ENCODE results near the gene TRAF1. TPM values are rescaled to one million over a fixed set of nuclear protein-coding genes. Genes with fewer than 3 reads are reported as not detected.

Gene TRAF1
- total RNA-seq, 1 experiment from 2014 or later = 1.7 TPM

DNA sequence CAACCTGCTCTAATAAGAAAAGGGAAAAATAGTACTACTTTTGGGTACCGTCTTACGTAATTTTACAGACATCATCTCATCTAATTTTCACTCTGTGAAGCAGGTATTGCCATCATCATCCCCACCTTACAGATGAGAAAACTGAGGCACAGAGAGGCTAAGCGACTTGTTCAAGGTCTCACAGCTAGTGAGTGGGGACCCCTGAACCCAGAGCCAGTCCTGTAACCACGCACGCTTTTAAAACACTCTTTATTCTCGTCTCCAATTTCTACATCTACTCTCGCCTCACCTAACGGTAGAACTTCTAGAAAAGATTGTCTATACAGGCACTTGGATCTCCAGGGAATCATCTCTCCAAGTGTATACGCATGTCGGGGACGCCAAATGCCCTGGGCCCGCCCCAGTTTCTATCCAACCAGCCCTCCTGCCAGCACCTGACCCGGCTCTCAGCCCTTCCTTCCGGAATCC is 1.5 kb upstream of the TRAF1 start:
- no peak overlapping the region for H2AFZ ChIP-seq (ENCODE audit: low read depth, low read length, poor library complexity, severe bottlenecking)
- intact Hi-C loops (cut with micrococcal nuclease) = no loop called here

More for the DNA sequence above, 1.5 kb upstream of the TRAF1 start:
- H3K27ac ChIP-seq (ENCODE audit: low read depth, low read length) = no peak overlapping the region; the same call in 1 of the 2 replicates
- H3K27me3 ChIP-seq (ENCODE audit: insufficient read depth, low read length) = no peaks in the 10 kb centered on the region
- no peaks in the 10 kb centered on the region for H3K36me3 ChIP-seq (ENCODE audit: control insufficient read depth in 1 of 2, insufficient read depth in 2 of 2, low read length in 2 of 2)
- H3K4me1 ChIP-seq (ENCODE audit: control insufficient read depth in 1 of 2, insufficient read depth in 2 of 2, low read length in 2 of 2) = peaks cover 4 to 17% of the 10 kb centered on the region in 2 experiments; a peak in 2 of 4 replicates
- H3K79me2 ChIP-seq (ENCODE audit: insufficient read depth, low read length) = no peaks in the 10 kb centered on the region
- H3K9me3 ChIP-seq (ENCODE audit: control insufficient read depth in 1 of 2, insufficient read depth in 1 of 2, low read depth in 1 of 2, low read length in 2 of 2) = no peaks in the 10 kb centered on the region
- H4K20me1 ChIP-seq (ENCODE audit: insufficient read depth) = no peaks in the 10 kb centered on the region
- DNase-seq (ENCODE audit: low read depth, low spot score) = no peak
- peak overlapping the region; percentile 42 to 58 for H3K4me3 ChIP-seq (replicated peaks in 1 of 2; ENCODE audit: low read depth in 1 of 2, low read length in 2 of 2)
- no peaks in the 10 kb centered on the region for H3K9me2 ChIP-seq (ENCODE audit: insufficient read depth)
- ChIA-PET CTCF (no interaction called here), POLR2A (no interaction called here), RAD21 (ENCODE audit: low non-redundant PET in 1 of 2, low total read pairs in 2 of 2, uncharacterized antibody in 2 of 2, unreplicated experiment in 2 of 2) (no interaction called here)
- H3K9ac ChIP-seq (ENCODE audit: low read length) = peak overlapping the region; percentile 59
- peak overlapping the region; percentile 79 for H3K4me2 ChIP-seq (ENCODE audit: low read length)
- BruUV-seq (replicated peaks) = no TSS peak
- TF ChIP-seq EGR1 (IDR thresholded peaks at IDR 0.05; ENCODE audit: low read depth) (no peak), CEBPB (IDR thresholded peaks at IDR 0.05; ENCODE audit: low read depth) (no peak), SIN3A (IDR thresholded peaks at IDR 0.05; ENCODE audit: low read depth) (no peak), EZH2phosphoT487 (IDR thresholded peaks at IDR 0.05; ENCODE audit: borderline replicate concordance) (no peak), JUND (IDR thresholded peaks at IDR 0.05) (no peak), POLR2AphosphoS5 (IDR thresholded peaks at IDR 0.05; ENCODE audit: low read depth, low read length) (no peak), ATF3 (IDR thresholded peaks at IDR 0.05) (no peak), CBX3 (IDR thresholded peaks at IDR 0.05; ENCODE audit: low read depth) (no peak), YY1 (IDR thresholded peaks at IDR 0.05; ENCODE audit: extremely low read depth, insufficient replicate concordance, low read depth, low read length) (no peak), POLR2A (IDR thresholded peaks at IDR 0.05; ENCODE audit: borderline replicate concordance, extremely low read depth, insufficient read depth, insufficient read length) (no peak), ELF1 (IDR thresholded peaks at IDR 0.05; ENCODE audit: borderline replicate concordance, low read depth) (no peak), FOSL1 (IDR thresholded peaks at IDR 0.05; ENCODE audit: low read depth) (no peak), SP1 (IDR thresholded peaks at IDR 0.05; ENCODE audit: low read depth) (no peak), MAX (IDR thresholded peaks at IDR 0.05) (no peak), TCF7L2 (IDR thresholded peaks at IDR 0.05; ENCODE audit: borderline replicate concordance, extremely low read depth, insufficient read depth, insufficient read length) (no peak), ZFX (IDR thresholded peaks at IDR 0.05) (no peak), ZNF274 (IDR thresholded peaks at IDR 0.05; ENCODE audit: low read depth, low read length) (no peak)
- TF ChIP-seq, protein P1, sequence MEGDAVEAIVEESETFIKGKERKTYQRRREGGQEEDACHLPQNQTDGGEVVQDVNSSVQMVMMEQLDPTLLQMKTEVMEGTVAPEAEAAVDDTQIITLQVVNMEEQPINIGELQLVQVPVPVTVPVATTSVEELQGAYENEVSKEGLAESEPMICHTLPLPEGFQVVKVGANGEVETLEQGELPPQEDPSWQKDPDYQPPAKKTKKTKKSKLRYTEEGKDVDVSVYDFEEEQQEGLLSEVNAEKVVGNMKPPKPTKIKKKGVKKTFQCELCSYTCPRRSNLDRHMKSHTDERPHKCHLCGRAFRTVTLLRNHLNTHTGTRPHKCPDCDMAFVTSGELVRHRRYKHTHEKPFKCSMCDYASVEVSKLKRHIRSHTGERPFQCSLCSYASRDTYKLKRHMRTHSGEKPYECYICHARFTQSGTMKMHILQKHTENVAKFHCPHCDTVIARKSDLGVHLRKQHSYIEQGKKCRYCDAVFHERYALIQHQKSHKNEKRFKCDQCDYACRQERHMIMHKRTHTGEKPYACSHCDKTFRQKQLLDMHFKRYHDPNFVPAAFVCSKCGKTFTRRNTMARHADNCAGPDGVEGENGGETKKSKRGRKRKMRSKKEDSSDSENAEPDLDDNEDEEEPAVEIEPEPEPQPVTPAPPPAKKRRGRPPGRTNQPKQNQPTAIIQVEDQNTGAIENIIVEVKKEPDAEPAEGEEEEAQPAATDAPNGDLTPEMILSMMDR (IDR thresholded peaks at IDR 0.05 in 2 of 3, conservative IDR thresholded peaks at IDR 0.05 in 1 of 3; ENCODE audit: borderline replicate concordance in 1 of 3, insufficient read depth in 1 of 3, low read depth in 2 of 3, low read length in 2 of 3) = no peak
- TF ChIP-seq, protein P2, sequence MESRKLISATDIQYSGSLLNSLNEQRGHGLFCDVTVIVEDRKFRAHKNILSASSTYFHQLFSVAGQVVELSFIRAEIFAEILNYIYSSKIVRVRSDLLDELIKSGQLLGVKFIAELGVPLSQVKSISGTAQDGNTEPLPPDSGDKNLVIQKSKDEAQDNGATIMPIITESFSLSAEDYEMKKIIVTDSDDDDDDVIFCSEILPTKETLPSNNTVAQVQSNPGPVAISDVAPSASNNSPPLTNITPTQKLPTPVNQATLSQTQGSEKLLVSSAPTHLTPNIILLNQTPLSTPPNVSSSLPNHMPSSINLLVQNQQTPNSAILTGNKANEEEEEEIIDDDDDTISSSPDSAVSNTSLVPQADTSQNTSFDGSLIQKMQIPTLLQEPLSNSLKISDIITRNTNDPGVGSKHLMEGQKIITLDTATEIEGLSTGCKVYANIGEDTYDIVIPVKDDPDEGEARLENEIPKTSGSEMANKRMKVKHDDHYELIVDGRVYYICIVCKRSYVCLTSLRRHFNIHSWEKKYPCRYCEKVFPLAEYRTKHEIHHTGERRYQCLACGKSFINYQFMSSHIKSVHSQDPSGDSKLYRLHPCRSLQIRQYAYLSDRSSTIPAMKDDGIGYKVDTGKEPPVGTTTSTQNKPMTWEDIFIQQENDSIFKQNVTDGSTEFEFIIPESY (IDR thresholded peaks at IDR 0.05; ENCODE audit: extremely low read depth, insufficient replicate concordance, low read length) = no peak
- TF ChIP-seq, protein P3, sequence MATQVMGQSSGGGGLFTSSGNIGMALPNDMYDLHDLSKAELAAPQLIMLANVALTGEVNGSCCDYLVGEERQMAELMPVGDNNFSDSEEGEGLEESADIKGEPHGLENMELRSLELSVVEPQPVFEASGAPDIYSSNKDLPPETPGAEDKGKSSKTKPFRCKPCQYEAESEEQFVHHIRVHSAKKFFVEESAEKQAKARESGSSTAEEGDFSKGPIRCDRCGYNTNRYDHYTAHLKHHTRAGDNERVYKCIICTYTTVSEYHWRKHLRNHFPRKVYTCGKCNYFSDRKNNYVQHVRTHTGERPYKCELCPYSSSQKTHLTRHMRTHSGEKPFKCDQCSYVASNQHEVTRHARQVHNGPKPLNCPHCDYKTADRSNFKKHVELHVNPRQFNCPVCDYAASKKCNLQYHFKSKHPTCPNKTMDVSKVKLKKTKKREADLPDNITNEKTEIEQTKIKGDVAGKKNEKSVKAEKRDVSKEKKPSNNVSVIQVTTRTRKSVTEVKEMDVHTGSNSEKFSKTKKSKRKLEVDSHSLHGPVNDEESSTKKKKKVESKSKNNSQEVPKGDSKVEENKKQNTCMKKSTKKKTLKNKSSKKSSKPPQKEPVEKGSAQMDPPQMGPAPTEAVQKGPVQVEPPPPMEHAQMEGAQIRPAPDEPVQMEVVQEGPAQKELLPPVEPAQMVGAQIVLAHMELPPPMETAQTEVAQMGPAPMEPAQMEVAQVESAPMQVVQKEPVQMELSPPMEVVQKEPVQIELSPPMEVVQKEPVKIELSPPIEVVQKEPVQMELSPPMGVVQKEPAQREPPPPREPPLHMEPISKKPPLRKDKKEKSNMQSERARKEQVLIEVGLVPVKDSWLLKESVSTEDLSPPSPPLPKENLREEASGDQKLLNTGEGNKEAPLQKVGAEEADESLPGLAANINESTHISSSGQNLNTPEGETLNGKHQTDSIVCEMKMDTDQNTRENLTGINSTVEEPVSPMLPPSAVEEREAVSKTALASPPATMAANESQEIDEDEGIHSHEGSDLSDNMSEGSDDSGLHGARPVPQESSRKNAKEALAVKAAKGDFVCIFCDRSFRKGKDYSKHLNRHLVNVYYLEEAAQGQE (IDR thresholded peaks at IDR 0.05; ENCODE audit: low read depth) = no peak
- ATAC-seq = no peak
